A549 treated with AZD2906 at 1 μM for 4 hours (cell line): Measurements from ENCODE around the gene PFKFB1. TPM values are rescaled to one million over a fixed set of nuclear protein-coding genes. Genes with fewer than 3 reads are reported as not detected.

Source experiments
- total RNA-seq: library from RNA; stranded (reverse); fragments of 200-300 nt; extraction: Qiagen RNA extraction; gene quantifications from 5 replicates; pipeline ENCODE4 v1.2.3, GENCODE V29; 2022

PFKFB1 gene
- total RNA-seq = 0.05 to 0.10 TPM (median 0.07 TPM) in 5 replicates

DNA sequence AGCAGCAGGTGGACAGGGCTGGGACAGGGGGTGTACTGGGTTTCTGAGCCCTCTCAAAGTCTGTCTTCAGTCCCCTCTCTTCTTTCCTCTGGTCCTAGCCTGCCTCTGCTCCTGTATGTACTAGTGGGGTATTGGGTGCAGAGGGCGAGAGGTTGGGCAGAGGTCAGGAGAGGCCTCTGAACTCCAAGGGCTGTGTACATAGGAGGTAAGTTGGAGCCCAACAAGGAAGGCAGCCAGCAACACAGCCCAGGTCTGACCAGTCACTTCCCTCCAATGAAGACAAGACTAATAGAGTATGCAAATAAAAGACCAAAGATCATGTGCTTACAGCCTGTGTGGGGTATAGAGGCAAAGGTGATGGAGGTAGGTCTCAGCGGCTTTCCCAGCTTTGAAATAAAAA is at the start of gene PFKFB1:
Gene PFKFB1, minus strand, starts transcription at position 90 of the 400 bp plus-strand sequence. CDS start 181 bp downstream, outside the sequence.

DNA sequence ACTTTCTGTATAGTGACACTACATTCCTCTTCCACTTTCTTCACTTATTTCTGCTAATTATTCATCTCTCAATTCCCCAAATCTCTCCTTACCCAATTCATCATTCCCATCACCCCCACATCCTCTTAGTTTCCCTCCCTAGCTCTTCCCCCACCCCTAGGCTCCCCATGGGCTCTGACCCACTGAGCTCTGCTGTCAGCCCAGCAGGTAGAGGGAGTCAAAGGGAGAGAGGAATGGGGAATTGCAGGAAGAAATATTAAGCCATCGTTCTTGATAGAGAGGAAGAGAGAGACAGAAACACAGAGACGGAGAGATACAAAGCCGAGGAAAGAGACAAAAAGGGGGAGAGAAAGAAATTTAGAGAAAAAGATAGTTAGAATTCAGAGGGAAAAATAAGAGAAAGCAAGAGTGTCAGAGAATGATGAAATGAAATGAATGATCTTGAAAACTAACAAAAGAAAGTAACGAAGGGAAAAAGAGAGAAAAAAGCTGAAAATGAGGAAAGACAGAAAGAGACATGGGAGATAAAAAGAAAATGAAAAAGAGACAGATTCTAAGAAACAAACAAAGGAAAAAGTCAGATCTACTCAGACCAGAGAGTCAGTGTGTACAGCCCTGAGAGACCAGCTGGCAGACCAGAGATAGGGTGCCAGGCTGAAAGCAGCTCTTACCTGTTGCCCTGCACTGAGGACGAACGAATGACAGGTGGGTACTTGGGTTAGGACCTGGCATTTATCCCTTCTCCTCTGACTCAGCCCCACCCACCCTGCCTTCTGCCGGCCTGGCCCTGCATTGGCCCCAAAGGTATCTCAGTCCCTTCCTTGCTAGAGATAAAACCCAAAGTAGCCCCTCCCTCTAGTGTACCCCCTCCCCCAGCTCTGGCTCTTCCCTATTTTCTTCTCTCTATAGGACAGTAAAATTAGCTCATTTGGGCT is 36.5 kb upstream of the PFKFB1 start, which contains the start of gene ALAS2:
Gene ALAS2, minus strand, starts transcription at position 707 of the 935 bp plus-strand sequence. CDS start 4,977 bp downstream, outside the sequence.

DNA sequence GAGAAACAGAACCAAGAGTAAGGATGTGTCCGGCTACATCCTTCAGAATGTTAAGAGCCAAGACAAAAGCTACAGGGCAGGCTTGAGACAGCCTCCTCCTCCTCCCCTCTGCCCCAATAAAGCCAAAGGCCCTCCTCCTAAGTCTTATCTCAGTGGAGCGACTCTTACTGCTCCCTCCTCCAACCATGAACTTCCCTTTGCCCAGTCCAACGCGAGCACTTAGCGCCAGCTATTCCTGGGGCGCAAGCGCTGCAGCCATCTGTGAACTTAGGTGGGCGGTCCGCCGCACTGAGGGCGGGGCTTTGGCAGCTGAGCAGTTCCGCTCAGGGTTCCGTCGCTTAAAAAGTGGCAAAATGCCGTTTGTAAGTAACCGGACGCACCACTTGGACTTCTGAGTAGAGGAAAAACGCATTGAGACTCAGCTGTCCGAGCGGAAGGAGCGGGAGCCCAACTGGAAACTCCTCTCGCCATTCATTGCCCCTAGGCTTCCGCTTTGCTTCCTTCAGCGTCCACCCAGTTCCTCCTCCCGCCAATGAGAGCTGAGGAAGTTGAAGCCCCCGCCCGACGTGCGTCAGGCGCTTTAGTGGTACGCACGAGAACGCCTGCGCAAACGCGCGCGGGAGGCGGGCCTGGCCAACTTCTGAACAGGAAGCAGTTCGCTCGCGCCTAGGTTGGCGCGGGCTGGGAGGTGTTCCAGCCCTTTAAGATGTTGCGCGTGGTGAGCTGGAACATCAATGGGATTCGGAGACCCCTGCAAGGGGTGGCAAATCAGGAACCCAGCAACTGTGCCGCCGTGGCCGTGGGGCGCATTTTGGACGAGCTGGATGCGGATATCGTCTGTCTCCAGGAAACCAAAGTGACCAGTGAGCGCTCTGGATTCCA is 6.0 kb upstream of the PFKFB1 start, which contains the start of gene APEX2:
Gene APEX2, plus strand, starts transcription at position 647 of the 882 bp plus-strand sequence. Its CDS starts 60 bp downstream, at position 707.

GRCh38 chrX:54920610-54921426 is 73.2 kb downstream of the PFKFB1 start, which contains the start of gene TRO:
TRO (plus strand) TSS chrX:54920824; CDS start chrX:54922247, 1,423 bp downstream.

Other genes with a start within 250 kb of the PFKFB1 start
- 0.02 TPM in 1 of 5 replicates, not detected in the others for gene ITIH6, start 195.9 kb downstream of the PFKFB1 start, total RNA-seq
- 74.4 to 87.8 TPM (median 83.2 TPM) in 5 replicates for gene MAGED2, start 186.4 kb downstream of the PFKFB1 start, total RNA-seq
- gene TRO, start 73.4 kb downstream of the PFKFB1 start, total RNA-seq = 0.46 to 0.66 TPM (median 0.63 TPM) in 5 replicates
- 27.3 to 32.4 TPM (median 30.3 TPM) in 5 replicates for gene APEX2, start 6.2 kb upstream of the PFKFB1 start, total RNA-seq
- not detected in 5 replicates for gene ALAS2, start 36.8 kb upstream of the PFKFB1 start, total RNA-seq
- not detected in 5 replicates for gene PAGE2B, start 80.8 kb upstream of the PFKFB1 start, total RNA-seq
- gene PAGE2, start 94.8 kb upstream of the PFKFB1 start, total RNA-seq = not detected in 5 replicates
- gene PAGE5, start 226.2 kb upstream of the PFKFB1 start, total RNA-seq = not detected in 5 replicates